IMR-90 (cell line): ENCODE results near the gene BCKDK. TPM values are rescaled to one million over a fixed set of nuclear protein-coding genes. Genes with fewer than 3 reads are reported as not detected.

Experiments used
- ATAC-seq: fragments of 200-7000 bp; cut with Tn5 transposase; 2 replicates; pipeline ENCODE4 v1.9.1; 2020; ENCODE audit warnings: low read depth, mild to moderate bottlenecking, moderate library complexity
- BruUV-seq: library from RNA; stranded (reverse); fragments of 400-500 nt; replicated peaks from 2 replicates; lab custom pipeline; 2021; lab: Mats Ljungman, UMichigan
- CTCF ChIA-PET: fragments of 300-600 bp; formaldehyde crosslinking; extraction: SDS; loops from one replicate; lab custom pipeline; 2021; ENCODE audit warnings: antibody characterized with exemption; lab: Yijun Ruan, JAX
- POLR2A ChIA-PET: fragments of 300-600 bp; sonication (Branson Sonifier 250); formaldehyde crosslinking; loops from one replicate; lab custom pipeline; 2022; ENCODE audit warnings: antibody characterized with exemption; ENCODE audit not compliant: unreplicated experiment; lab: Charles Lee
- DNase-seq: peaks from one replicate; pipeline ENCODE4 v3.0.0; 2013
- H2AFZ ChIP-seq: replicated peaks from 2 replicates; pipeline ENCODE3; 2013; ENCODE audit warnings: low read length, mild to moderate bottlenecking; ENCODE audit not compliant: poor library complexity
- H2AK5ac ChIP-seq: 2 replicates; pipeline ENCODE4 v1.6.1; 2013; ENCODE audit warnings: low read depth, low read length, inconsistent platforms
- H2AK9ac ChIP-seq: replicated peaks from 2 replicates; pipeline ENCODE3; 2013; ENCODE audit warnings: mild to moderate bottlenecking, low read depth, low read length, moderate library complexity; ENCODE audit not compliant: poor library complexity
- H2BK120ac ChIP-seq: 2 replicates; pipeline ENCODE4 v1.6.1; 2013; ENCODE audit warnings: low read depth, low read length, inconsistent platforms
- H2BK15ac ChIP-seq: 3 replicates; pipeline ENCODE4 v1.6.1; 2013; ENCODE audit warnings: low read depth, low read length, inconsistent platforms
- H2BK20ac ChIP-seq: 2 replicates; pipeline ENCODE4 v1.6.1; 2013; ENCODE audit warnings: low read depth, mild to moderate bottlenecking, inconsistent platforms, low read length, moderate library complexity
- H2BK5ac ChIP-seq: 2 replicates; pipeline ENCODE4 v1.6.1; 2013; ENCODE audit warnings: mild to moderate bottlenecking, low read depth, low read length, inconsistent platforms; ENCODE audit not compliant: poor library complexity, severe bottlenecking
- H3K14ac ChIP-seq: replicated peaks from 2 replicates; pipeline ENCODE4 v1.6.1; 2013; ENCODE audit warnings: low read depth, low read length, inconsistent platforms
- H3K18ac ChIP-seq: 2 replicates; pipeline ENCODE4 v1.6.1; 2013; ENCODE audit warnings: low read depth, low read length, control low read depth
- H3K23ac ChIP-seq: 2 replicates; pipeline ENCODE4 v1.6.1; 2013; ENCODE audit warnings: low read depth, low read length, inconsistent platforms
- H3K27ac ChIP-seq: 2 replicates; pipeline ENCODE4 v1.5.1; 2013; ENCODE audit warnings: mild to moderate bottlenecking, control low read depth, low read length; ENCODE audit not compliant: insufficient read depth
- H3K27me3 ChIP-seq: 2 replicates; pipeline ENCODE4 v1.6.1; 2013; ENCODE audit warnings: low read length; ENCODE audit not compliant: control insufficient read depth, insufficient read depth
- H3K36me3 ChIP-seq: 2 replicates; pipeline ENCODE4 v1.6.1; 2013; ENCODE audit warnings: low read length, mixed read lengths; ENCODE audit not compliant: control insufficient read depth, insufficient read depth
- H3K4ac ChIP-seq: 2 replicates; pipeline ENCODE4 v1.6.1; 2013; ENCODE audit warnings: low read depth, low read length, inconsistent platforms
- H3K4me1 ChIP-seq: 2 replicates; pipeline ENCODE4 v1.6.1; 2013; ENCODE audit warnings: low read length, mixed read lengths; ENCODE audit not compliant: control insufficient read depth, insufficient read depth
- H3K4me2 ChIP-seq: 2 replicates; pipeline ENCODE4 v1.6.1; 2013; ENCODE audit warnings: low read depth, mild to moderate bottlenecking, control low read depth, low read length, moderate library complexity
- H3K4me3 ChIP-seq: 2 replicates; pipeline ENCODE4 v1.5.1; 2013; ENCODE audit warnings: low read depth, mild to moderate bottlenecking, control low read depth, low read length, moderate library complexity; ENCODE audit not compliant: insufficient read depth
- H3K56ac ChIP-seq: 2 replicates; pipeline ENCODE4 v1.6.1; 2013; ENCODE audit warnings: low read length, inconsistent platforms; ENCODE audit not compliant: insufficient read depth; ENCODE audit errors: extremely low read depth
- H3K79me1 ChIP-seq, 2 experiments: 2 replicates each; pipeline ENCODE4 v1.6.1; 2013; ENCODE audit warnings: low read length in 2 of 2, inconsistent platforms in 1 of 2, low read depth in 1 of 2
- H3K9ac ChIP-seq: 2 replicates; pipeline ENCODE4 v1.6.1; 2013; ENCODE audit warnings: low read depth, low read length, control low read depth
- H3K9me1 ChIP-seq: 2 replicates; pipeline ENCODE4 v1.6.1; 2013; ENCODE audit warnings: low read length, inconsistent platforms; ENCODE audit not compliant: insufficient read depth
- H3K9me3 ChIP-seq: 2 replicates; pipeline ENCODE4 v1.6.1; 2013; ENCODE audit warnings: low read length; ENCODE audit not compliant: control insufficient read depth, insufficient read depth
- H4K20me1 ChIP-seq: 2 replicates; pipeline ENCODE4 v1.6.1; 2013; ENCODE audit warnings: low read length, inconsistent platforms; ENCODE audit not compliant: insufficient read depth
- H4K5ac ChIP-seq: 2 replicates; pipeline ENCODE4 v1.6.1; 2013; ENCODE audit warnings: mild to moderate bottlenecking, low read depth, low read length, control low read depth
- H4K8ac ChIP-seq, 2 experiments: 2 replicates each; pipeline ENCODE4 v1.6.1; 2013; ENCODE audit warnings: low read depth in 2 of 2, low read length in 2 of 2, control low read depth in 1 of 2, inconsistent platforms in 1 of 2
- H4K91ac ChIP-seq: 2 replicates; pipeline ENCODE4 v1.6.1; 2013; ENCODE audit warnings: low read depth, low read length, inconsistent platforms; ENCODE audit not compliant: insufficient read depth
- CEBPB ChIP-seq: IDR thresholded peaks from 2 replicates; pipeline ENCODE4 v1.6.1; 2012; ENCODE audit warnings: low read depth, low read length, improper control_type of control experiment
- CHD1 ChIP-seq: IDR thresholded peaks from 2 replicates; pipeline ENCODE4 v1.6.1; 2012; ENCODE audit warnings: low read depth, low read length, improper control_type of control experiment
- MAZ ChIP-seq: IDR thresholded peaks from 2 replicates; pipeline ENCODE4 v1.6.1; 2012; ENCODE audit warnings: low read depth, mild to moderate bottlenecking, low read length, improper control_type of control experiment, moderate library complexity, borderline replicate concordance
- NFE2L2 ChIP-seq: fragments of 150-350 bp; IDR thresholded peaks from 2 replicates; pipeline ENCODE4 v1.6.1; 2016; ENCODE audit warnings: low read depth, mild to moderate bottlenecking, low read length
- POLR2A ChIP-seq: IDR thresholded peaks from 2 replicates; pipeline ENCODE4 v1.6.1; 2012; ENCODE audit warnings: mild to moderate bottlenecking, low read depth, low read length
- WGBS, 2 experiments: methylation state at CpG; one replicate each; pipeline versions ENCODE4 v1.1.5 to v1.1.7; 2013; ENCODE audit warnings: missing lambda C conversion rate in 2 of 2; ENCODE audit not compliant: insufficient read length in 1 of 2; ENCODE audit errors: extremely low coverage in 2 of 2; 5-methylcytosine and 5-hydroxymethylcytosine counted together
- dilution Hi-C: fragments of 300-500 bp; cut with HindIII; formaldehyde crosslinking; loops from one replicate; pipeline ENCODE4 v1.14.3; 2018; ENCODE audit warnings: low sequenced_read_pairs; ENCODE audit not compliant: unreplicated experiment
- in situ Hi-C: fragments of 300-500 bp; cut with MboI; formaldehyde crosslinking; loops from 3 replicates; pipeline ENCODE4 v1.14.3; 2019; ENCODE audit warnings: low sequenced_read_pairs, inconsistent platforms, mixed read lengths
- intact Hi-C: fragments of 100-400 bp; cut with micrococcal nuclease; formaldehyde crosslinking; loops from 2 replicates; pipeline ENCODE4 v1.10.0; 2022
- polyA plus RNA-seq, 3 experiments: library from polyadenylated mRNA; depleted of rRNA; stranded (reverse); fragments of >200 nt; gene quantifications; 2 replicates each; pipeline ENCODE4 v1.2.3, GENCODE V29; 2012; ENCODE audit warnings: low replicate concordance in 1 of 3
- total RNA-seq: library from RNA; depleted of rRNA; stranded (reverse); fragments of >200 nt; gene quantifications from 2 replicates; pipeline ENCODE4 v1.2.3, GENCODE V29; 2012

Gene BCKDK
- total and polyA plus RNA-seq, 2 of the 4 experiments (the other 2 are of a cell fraction) = 26.0 to 79.3 TPM

- Histone ChIP-seq H4K91ac (no peak overlapping the region), H2BK5ac (no peak overlapping the region), H3K9ac (no peak overlapping the region), H3K4ac (no peak overlapping the region), H2AK9ac (no peak overlapping the region), H4K8ac (no peak overlapping the region), H3K4me1 (0 out of 2 replicates have a peak, but pooled peaks cover 3% of the 10 kb centered on the region), H3K36me3 (peaks cover 17% of the 10 kb centered on the region), H3K56ac (no peak overlapping the region), H3K27ac (no peak overlapping the region), H4K5ac (no peak overlapping the region), H2BK120ac (no peak overlapping the region), H2BK20ac (no peak overlapping the region), H3K4me2 (no peak overlapping the region), H4K20me1 (peaks cover 9% of the 10 kb centered on the region), H2AFZ (no peak overlapping the region), H3K14ac (no peak overlapping the region), H3K9me1 (peaks cover 3% of the 10 kb centered on the region; the same call in 1 of the 2 replicates), H3K4me3 (no peak overlapping the region), H3K79me1 (peaks cover 22 to 47% of the 10 kb centered on the region in 2 experiments), H2BK15ac (no peak overlapping the region), H3K9me3 (no peaks in the 10 kb centered on the region), H3K27me3 (no peaks in the 10 kb centered on the region), H2AK5ac (no peak overlapping the region), H3K23ac (no peak overlapping the region), H3K18ac (no peak overlapping the region)
- BruUV-seq = no TSS peak
- TF ChIP-seq NFE2L2 (no peak), CEBPB (no peak), POLR2A (no peak), MAZ (no peak), CHD1 (no peak)
- intact Hi-C loops = no loop called here
- dilution Hi-C loops = no loop called here
- 92% methylated on average over 10 of the region's 16 CpGs; no CpG with 5 or more reads in 1 of the 2 experiments for WGBS, 2 experiments
- POLR2A ChIA-PET = no interaction called here
- in situ Hi-C loops = no loop called here
- ATAC-seq (no peak), DNase-seq (no peak)
- CTCF ChIA-PET = interaction anchor here (0.7 kb wide), 1 partner anchor 22 kb away, joined by 3 read pairs; no protein-coding TSS in a partner anchor
Observed at GRCh38 chr16:31120129-31120528, 11.9 kb downstream of the BCKDK start.
